H1 (cell line): Measurements from ENCODE around the gene BAZ2A. TPM values are rescaled to one million over a fixed set of nuclear protein-coding genes. Genes with fewer than 3 reads are reported as not detected.

Experiments used
- JUN ChIP-seq: IDR thresholded peaks from 2 replicates; pipeline ENCODE4 v1.6.1; 2011; ENCODE audit warnings: low read depth, mild to moderate bottlenecking, improper control_type of control experiment, low read length
- RAD21 ChIP-seq, 2 experiments: IDR thresholded peaks in 1 of 2; conservative IDR thresholded peaks in 1 of 2; 2 replicates each; pipeline ENCODE4 v1.6.1; 2011; ENCODE audit warnings: low read depth in 2 of 2, low read length in 2 of 2, improper control_type of control experiment in 1 of 2, inconsistent platforms in 1 of 2, mild to moderate bottlenecking in 1 of 2, moderate library complexity in 1 of 2
- TAF1 ChIP-seq: IDR thresholded peaks from 2 replicates; pipeline ENCODE4 v1.6.1; 2011; ENCODE audit warnings: mild to moderate bottlenecking, low read depth, low read length
- TCF12 ChIP-seq: IDR thresholded peaks from 2 replicates; pipeline ENCODE4 v1.6.1; 2011; ENCODE audit warnings: low read depth, mild to moderate bottlenecking, low read length
- polyA plus RNA-seq, 7 experiments: library from polyadenylated mRNA; depleted of rRNA in 3 of 7; stranded (reverse) in 5 of 7; unstranded in 2 of 7; fragments of >200 nt in 5 of 7; fragments of 200-250 nt in 2 of 7; gene quantifications; 1 replicate in 5 of 7; 2 replicates in 1 of 7; 4 replicates in 1 of 7; pipeline versions ENCODE4 v1.2.1 to v1.2.3, GENCODE V29; 2011 to 2013; ENCODE audit warnings: missing spikeins in 2 of 7, mixed read lengths in 2 of 7
- total RNA-seq: library from RNA; stranded (reverse); fragmentation: NEBNext Ultra II Directional; extraction: Animal tissue kit (Norgen Biotek cat#: 25700); gene quantifications from 2 replicates; pipeline ENCODE4 v1.2.1, GENCODE V29; 2021

BAZ2A gene
- total and polyA plus RNA-seq, 2 of the 8 experiments (the other 6 are each of a cell fraction or from before 2014, with no cell fraction given): 52.0 to 110 TPM

DNA sequence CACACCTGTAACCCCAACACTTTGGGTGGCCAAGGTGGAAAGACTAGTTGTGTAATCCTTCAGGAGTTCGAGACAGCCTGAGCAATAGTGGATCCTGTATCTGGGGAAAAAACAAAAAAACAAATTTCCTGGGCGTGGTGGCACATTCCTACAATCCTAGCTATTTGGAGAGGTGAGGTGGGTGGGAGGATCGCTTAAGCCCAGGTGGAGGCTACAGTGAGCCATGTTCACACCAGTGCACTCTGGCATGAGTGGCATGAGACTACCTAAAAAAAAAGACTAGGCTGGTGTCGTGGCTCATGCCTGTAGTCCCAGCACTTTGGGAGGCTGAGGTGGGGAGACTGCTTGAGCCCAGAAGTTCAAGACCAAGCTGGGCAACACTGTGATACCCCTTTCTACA, 40.7 kb upstream of the BAZ2A start (continued):
- TF ChIP-seq TCF12: no peak
- no peak for TF ChIP-seq RAD21 (IDR thresholded peaks at IDR 0.05 in 1 of 2, conservative IDR thresholded peaks at IDR 0.05 in 1 of 2; ENCODE audit: low read depth in 2 of 2, low read length in 2 of 2)
- TF ChIP-seq JUN: no peak
- no peak for TF ChIP-seq TAF1
- TF ChIP-seq, all 59 proteins: peak for 0
